Sigmoid colon (tissue), 4 donors: ENCODE measurements around the gene ATG9B.

Experiments
- POLR2A ChIP-seq, 2 donors: fragments of 450-650 bp; IDR thresholded peaks; one replicate each; pipeline ENCODE4 v1.6.1; 2016; ENCODE audit warnings: antibody characterized with exemption in 2 of 2, mild to moderate bottlenecking in 2 of 2, moderate library complexity in 2 of 2
- POLR2AphosphoS5 ChIP-seq, 4 donors: sonication (generic); formaldehyde crosslinking; IDR thresholded peaks; one replicate each; pipeline ENCODE4 v1.6.1; 2017; ENCODE audit warnings: antibody characterized with exemption in 4 of 4

DNA sequence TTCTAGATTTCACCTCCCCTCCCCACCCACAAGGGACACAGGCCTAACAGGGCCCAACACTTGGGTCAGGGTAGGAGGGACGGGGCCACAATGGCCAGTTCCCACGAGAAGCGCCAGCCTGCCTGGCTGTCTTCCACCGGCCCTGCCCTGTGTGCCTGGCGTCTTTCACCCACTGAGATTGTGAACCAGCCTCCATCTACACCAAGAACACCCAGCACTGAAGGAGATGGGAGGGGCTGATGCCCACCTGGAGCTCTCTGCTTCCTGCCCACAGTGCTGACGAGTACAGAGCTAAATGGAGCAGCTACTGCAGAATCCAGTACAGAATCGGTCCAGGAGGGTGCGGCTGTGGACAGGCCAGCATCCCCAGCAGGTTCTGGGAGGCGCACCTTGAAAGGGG, 21.7 kb upstream of the ATG9B start:
- no peak for TF ChIP-seq POLR2AphosphoS5 (IDR thresholded peaks at IDR 0.05)
- TF ChIP-seq POLR2A (IDR thresholded peaks at IDR 0.05), result no peak
